KG1 (cell line): ENCODE data around the gene KCNC1.

ENCODE experiments used
- DNase-seq: peaks from one replicate; lab custom pipeline; 2025; lab: John Stamatoyannopoulos, UW

KCNC1 gene

DNA sequence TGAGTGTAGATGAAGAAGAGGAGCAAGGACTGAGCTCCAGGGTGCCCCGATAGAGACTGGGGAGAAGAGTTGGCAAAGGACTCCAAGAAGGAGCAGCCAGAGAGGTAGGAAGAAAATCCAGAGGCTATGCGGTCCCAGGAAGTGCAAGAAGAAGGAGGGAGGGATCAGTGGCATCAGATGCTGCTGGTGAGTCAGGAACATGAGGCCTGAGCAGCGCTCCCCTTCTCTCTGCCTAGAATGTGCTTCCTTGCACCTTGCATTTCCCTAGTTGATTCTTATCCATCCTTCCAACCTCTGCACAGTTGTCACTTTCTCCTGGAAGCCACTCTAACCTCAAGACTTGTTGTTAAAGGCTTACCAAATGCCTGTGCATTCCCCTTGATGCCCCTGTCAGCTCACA lies 21.3 kb downstream of the KCNC1 start:
- no peak for DNase-seq

DNA sequence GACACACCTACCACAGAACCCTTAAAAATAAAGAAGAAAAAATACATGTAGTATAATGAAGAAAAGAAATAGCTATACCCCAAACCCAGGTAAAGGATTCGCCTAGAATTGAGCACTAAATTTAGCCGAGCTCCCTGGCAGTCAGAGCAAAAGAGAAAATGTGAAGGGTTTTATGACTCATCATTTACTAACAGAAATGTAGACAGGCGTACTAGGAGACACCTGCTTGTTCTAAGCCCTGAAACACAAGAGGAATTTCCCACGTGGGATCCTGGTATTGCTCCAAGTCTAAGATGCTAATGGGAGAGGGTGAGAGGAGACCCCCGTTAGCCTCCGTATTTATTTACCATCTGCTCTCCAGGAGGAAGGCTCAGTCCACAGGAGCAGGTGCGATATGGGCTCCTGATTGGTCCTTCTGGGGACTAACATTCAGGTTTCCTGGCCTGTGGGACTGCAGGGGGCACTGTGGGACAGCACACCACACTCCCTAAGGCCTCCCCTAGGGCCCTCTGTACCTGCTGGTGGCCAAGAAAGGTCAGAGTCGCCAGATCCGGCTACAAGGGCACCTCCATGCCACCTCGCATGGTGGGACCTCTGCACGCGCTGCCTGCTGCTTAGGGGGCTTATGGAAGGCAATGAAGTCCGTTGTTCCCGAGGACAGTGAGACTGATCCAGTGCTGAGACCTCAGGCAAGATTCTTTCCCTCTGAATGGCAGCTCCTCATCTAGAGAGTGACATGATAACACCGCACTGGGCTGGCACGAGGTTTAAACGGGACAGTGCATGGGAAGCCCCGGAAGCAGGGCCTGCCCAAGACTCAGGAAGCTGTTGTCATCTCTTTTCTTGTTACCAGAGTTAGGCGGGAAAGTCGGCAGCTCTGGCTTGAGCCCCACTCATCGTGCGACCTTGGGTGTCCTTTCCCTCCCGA lies 25.8 kb downstream of the KCNC1 start:
- DNase-seq = no peak

DNA sequence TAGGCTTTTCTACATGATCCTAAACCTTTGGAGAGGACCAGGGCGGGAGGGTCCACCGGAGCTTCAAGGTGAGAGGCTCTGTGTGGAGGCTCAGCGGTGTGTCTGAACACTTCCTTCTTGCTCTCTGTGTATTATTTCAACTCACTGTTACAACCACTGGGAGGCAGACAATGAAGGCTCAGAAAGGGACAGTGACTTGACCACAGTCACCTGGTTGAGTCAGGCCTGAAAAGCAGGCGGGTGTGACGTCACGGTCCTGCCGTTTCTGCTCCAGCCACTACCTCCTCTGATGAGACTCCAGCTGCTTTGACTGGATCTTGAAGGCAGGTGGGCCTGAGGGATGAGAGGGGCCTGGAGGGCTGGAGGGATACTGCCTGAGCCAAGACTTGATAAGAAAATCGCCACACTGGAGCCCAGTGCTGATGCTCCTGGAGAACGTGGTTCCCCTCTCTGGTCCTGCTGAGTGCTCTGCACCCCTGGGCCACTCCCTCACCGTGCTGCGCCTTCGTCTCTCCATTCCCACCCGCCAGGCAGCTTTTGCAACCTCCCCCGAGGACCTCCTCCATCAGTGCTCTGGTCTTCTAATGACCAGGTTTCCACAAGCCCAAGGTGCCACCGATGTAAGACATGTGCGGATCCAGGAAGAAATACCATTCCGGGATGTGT lies 27.9 kb downstream of the KCNC1 start:
- no peak for DNase-seq

DNA sequence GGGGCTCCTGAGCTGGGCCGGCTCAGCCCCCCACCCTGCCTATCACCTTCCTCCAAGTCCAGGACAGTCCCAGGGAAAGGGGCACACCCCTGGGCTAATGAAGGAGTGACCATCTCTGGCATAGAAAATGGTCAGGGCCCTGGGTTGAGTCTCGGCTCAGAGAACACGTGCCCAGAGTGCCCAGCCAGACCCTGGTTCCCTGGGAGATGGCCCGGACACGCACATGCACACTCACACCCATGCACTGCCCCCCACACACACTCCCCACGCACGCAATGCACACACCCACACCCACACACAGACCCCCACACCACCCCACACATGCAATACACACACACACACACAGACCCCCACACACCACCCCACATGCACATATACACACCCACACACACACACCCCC lies 28.7 kb downstream of the KCNC1 start:
- no peak for DNase-seq

DNA sequence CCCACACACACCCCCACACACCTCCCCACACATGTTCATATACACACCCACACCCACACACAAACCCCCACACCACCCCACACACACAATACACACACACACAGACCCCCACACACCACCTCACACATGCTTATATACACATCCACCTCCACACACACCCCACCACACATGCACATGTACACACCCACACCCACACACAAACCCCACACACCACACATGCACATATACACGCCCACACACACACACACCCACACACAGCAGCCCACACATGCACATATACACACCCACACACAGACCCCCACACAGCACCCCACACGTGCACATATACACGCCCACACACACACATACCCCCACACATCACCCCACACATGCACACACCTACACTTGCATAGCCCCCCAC lies 29.1 kb downstream of the KCNC1 start:
- DNase-seq = no peak

DNA sequence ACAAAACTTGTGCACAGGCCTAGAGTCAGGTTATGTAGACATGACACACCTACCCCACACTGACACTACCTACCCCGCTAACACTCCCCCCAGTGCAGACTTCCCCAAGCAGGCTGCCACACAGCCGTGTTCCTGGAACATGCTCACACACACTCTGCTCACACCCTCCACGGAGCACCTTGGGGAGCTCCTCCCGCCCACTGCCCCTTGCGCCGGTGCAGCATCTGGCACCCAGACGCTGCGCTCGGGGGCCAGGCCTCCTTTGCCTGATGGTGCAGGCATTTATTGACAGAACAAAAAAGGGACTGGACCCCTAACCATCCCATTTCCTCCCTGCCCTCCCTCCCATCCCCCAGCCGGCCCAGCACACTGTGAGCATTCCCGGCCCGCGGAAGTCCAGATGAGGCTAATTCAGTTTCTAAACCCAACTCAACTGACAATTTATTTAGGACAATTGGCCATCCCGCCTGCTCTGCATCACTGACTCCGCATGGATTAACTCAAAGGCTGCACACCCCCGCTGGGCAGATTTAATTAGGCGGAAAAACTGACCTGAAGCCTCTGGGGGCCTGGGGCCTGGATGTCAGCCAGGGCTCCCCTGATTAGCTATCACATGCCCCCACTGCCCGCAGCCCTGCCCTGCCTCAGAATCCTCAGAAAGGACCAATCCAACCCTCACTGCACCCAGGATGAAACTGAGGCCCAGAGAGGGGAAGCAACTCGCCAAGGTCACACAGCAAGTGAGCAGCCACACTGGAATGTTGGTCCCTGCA lies 30.1 kb downstream of the KCNC1 start:
- no peak for DNase-seq

DNA sequence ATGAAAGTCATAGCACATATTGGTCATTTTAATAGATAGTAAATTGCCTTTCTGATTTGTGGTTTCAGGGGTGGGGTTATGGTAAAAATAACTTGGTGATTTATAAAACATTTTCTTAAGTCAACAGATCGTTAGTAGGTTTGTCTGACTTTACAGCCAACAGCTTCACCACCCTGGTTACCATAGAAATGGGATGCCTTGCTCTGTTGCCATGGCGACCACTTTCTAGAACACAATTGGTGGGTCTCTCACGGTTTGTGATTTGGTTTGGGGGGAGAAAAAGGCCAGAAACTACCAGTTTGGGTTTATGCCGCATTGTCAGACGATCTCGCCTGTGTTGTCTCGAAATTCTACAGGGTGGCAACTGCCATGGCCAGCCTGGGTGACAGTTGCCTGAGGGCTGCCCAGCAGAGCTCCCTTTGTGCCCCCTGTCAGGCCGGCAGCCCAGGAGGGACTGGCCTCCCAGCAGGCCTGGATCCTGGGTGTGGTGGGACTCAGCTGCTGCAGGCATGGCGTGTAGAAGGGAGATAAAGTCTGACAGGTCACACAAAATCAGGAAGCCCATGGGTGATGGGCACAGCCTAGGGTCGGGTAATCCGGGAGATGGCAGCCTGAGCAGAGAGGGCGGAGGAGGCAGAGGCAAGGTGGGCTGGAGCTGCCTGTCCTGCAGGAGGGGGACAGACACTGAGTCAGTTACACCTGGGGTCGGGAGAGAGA lies 30.9 kb downstream of the KCNC1 start:
- DNase-seq = no peak

DNA sequence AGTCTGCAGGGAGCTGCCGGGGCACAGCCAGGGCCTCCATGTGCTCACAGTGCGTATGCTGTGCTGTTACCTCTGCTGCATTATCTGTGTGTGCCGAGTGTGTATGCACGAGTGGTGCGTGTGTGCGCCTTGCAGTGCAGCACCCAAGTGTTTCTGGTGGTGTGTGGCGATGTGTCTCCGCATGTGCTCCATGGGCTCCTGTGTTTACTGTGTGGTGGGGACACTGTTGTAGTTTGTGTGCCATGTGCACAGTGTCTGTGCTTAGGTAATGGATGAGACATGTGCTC lies 31.4 kb downstream of the KCNC1 start:
- no peak for DNase-seq

DNA sequence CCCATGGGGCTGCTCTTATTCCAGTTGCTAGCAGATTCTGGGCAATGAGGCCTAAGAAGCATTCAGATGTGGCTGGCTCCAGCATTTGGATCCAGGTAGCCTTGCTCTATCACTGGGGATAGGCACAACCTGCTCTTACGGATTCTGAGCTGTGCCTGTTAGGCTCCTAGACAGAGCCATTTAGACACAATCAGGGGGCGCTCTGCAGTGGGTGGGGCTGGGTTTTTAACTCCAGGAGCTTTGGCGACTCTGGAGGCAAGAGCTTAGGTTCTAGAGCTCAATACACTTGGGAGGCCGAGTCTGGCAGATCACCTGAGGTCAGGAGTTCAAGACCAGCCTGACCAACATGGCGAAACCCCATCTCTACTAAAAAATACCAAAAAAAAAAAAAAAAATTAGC lies 32.0 kb downstream of the KCNC1 start:
- no peak for DNase-seq

DNA sequence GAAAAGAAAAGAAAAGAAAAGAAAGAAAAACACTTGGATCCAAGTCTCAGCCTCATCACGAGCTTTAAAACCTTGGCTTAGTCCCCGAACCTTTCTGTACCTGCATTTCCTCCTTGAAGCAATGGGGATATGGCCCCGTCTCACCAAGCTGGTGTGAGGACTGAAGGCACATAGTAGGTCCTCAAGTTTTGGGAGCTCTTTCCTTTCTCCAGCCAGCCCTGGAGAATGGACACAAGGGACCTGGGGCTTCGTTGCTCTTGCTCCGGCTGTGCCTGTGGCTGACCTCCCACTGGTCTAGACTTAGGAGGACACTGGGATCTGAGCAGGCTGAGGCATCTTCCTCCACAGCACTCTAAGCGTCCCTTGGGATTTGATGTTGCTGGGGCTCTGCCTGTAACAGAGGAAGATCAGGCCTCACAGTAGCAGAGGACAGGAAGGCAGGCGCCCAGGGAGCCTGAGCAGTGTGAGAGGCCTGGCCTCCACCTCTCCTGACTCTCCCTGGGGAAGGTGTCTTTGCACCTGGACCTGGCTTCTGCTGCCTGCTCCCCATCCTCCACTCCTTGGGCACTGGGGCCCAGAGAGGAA lies 32.8 kb downstream of the KCNC1 start:
- DNase-seq = no peak

DNA sequence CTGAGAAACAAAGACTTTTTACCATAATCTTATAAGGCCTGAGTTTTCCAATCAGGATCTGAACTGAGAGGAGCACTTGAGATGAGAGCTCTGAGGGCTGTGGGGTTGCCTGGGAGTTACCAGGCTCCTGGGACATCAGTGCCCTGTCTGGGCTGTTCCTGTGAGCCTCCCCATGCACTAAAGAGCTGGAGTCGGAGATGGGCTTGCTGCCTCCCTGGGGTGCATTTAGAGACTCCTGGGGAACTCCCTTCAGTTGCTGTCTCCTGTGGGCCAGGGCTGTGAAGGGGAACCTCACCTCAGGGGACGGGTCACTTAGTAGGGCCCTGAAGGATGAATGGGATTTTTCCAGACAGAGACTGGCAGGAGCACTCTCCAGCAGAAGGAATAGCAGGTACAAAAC lies 33.3 kb downstream of the KCNC1 start:
- DNase-seq = no peak

DNA sequence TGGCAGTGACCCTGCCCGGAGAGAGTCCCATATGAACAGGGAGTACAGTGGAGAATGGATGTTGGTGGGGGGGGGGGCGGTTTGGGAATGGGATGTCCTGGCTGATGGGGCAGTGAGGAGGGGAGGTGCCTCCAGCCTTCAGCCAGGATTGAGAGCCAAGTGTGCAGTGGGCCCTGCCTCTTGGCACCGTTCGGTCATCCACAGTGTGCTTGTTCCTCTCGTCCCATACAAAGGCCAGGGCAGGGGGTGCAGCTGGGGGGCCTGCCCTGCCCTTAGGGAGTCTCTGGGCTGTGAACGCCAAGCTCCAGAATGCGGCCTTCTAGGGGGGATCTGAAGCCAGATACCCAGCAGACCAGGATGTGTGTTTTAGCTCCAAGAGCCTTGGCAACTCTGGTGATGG lies 34.0 kb downstream of the KCNC1 start:
- no peak for DNase-seq

DNA sequence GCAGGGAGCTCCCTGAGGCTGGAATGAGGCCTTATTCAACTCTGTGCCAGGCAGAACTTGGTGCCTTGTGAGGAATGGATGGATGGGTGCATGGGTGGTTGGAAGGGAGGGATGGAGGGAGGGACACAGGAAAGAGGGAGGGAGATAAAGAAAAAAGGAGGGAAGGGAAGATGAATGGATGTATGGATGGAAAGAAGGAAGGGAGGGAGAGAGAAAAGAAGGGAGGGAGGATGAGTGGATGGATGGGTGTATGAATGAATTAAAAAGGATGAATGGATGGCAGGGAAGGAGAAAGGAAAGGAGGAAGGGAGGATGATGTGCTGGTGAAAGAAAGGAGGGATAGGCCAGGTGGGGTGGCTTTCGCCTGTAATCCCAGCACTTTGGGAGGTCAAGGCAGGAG lies 34.6 kb downstream of the KCNC1 start:
- no peak for DNase-seq

DNA sequence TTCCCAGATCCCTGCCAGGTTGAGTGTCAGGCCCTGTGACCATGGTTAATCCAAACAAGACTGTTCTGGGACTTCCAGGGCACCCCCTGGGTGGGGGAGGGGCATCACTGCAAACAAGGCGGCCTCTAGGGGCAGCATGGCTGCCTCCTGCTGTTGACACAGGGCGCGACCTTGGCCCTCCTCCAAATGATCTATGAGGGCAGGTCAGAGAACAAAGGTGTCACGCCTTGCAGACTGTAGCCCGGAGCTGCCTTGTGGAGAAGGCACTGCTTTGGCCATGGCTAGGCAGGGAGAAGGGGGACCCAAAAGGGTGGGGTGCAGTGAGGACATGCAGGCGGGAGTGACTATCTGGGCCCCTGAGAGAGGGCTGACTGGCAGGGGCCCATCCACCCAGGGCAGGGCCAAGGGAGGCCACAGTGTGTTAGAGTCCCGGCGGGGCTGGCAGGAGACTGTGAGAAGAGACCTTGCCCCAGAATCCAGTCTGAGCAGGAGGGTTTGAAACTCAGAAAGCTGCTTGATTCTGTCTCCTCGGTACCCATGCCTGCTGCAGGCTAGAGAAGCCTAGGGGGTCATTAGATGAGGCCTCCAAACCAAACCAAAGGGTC lies 35.6 kb downstream of the KCNC1 start:
- no peak for DNase-seq

DNA sequence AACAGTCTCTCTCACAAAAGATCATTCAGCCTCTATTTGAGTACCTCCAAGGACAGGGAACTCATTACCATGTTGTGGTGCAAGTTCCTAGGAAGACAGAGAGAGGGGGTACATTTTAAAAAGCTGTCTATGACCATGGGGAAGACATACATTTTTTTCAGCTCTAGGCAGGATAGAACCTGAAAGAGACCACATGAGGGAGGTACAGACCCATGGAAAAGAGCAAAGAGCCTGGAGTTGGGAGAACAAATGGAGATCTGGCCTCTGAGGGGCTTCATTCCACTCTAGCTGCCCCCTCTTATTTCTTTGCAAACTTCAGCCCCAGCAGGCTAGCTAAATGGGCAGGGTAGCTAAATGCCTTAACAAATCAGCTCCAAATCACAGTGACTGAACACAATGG lies 36.3 kb downstream of the KCNC1 start:
- no peak for DNase-seq

DNA sequence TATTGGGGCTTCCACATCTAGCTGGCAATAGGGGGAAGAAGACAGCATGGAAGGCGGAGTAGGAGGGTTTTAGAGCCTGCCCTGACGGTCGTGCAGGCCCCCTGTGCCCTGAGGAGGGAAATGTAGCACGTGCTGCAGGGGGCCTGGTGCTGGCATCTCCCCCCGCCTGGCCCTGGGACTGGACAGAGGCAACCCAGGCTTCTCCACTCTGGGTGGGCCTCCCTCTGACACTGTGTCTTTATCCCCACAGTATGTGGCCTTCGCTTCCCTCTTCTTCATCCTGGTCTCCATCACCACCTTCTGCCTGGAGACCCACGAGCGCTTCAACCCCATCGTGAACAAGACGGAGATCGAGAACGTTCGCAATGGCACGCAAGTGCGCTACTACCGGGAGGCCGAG lies 36.8 kb downstream of the KCNC1 start:
- DNase-seq = no peak

DNA sequence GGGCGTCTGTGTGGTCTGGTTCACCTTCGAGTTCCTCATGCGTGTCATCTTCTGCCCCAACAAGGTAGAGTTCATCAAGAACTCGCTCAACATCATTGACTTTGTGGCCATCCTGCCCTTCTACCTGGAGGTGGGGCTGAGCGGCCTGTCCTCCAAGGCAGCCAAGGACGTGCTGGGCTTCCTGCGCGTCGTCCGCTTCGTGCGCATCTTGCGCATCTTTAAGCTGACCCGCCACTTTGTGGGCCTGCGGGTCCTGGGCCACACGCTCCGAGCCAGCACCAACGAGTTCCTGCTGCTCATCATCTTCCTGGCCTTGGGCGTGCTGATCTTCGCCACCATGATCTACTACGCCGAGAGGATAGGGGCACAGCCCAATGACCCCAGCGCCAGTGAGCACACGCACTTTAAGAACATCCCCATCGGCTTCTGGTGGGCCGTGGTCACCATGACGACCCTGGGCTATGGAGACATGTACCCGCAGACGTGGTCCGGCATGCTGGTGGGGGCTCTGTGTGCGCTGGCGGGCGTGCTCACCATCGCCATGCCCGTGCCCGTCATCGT lies 37.3 kb downstream of the KCNC1 start:
- DNase-seq = no peak

DNA sequence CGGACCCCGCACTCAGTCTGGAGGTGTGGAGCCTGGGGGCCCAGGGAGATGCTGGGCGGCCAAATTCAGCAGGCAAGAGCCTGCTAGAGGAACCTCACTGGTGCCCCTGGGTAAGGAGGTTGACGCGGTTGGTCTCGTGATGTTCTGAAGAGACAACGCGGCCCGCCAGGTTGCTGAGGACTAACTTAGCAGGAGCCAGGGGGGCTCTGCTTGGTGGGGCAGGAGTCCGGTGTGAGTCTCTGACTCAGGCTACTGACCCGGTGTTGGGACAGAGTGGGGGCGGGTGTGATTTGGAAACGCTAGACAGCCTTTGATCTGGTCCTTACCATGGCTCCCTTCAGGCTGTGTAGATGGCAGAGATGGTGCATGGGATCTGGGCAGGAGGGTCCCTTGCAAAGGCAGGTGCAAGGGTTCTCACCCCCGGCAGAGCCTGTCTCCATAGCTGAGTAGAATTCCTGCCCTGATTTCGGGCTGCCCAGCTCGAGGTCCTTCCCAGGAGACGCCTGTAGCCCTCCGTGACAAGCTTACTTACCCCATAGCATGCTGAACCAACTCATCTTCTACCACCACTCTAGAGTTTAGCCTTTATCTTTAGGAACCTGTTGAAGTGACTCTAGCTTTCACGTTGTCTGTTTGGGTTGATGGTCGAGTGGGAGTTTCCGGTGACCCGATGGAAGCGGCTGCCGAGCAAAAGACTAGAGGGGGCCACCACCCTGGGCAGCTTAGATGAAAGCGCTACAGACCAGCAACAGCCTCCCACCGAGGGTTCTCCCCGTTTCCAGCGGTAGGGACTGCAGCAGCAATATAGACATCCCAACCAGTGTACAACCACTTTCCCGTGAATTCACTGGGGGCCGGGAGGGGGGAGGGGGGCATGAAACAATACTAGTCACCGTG lies 38.4 kb downstream of the KCNC1 start:
- no peak for DNase-seq

DNA sequence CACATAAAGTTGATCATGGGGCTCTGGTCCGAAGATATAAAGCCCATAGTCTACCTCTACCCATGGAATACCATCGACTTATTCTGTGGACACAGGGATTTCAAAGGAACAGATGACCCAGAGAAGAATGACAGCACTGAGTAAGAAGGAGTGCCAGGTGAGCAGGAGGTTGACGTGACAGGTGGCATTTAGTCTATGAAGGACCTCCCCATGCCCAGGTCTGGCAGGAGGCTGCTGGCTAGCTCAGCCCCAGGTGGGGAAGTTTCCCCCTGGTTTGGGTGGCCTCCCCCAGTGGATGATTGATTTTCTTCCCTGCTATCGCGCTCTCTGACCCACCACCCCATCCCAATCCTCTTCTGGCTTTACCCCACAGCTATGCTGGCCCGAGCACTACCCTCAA lies 39.1 kb downstream of the KCNC1 start:
- no peak for DNase-seq
